ENCODE data around the gene THBS4.
"Not testable (repeated sequence)": the region's sequence is repeated elsewhere in the genome, so short reads cannot be mapped to it uniquely, and the experiment has no call there.

THBS4 gene

DNA sequence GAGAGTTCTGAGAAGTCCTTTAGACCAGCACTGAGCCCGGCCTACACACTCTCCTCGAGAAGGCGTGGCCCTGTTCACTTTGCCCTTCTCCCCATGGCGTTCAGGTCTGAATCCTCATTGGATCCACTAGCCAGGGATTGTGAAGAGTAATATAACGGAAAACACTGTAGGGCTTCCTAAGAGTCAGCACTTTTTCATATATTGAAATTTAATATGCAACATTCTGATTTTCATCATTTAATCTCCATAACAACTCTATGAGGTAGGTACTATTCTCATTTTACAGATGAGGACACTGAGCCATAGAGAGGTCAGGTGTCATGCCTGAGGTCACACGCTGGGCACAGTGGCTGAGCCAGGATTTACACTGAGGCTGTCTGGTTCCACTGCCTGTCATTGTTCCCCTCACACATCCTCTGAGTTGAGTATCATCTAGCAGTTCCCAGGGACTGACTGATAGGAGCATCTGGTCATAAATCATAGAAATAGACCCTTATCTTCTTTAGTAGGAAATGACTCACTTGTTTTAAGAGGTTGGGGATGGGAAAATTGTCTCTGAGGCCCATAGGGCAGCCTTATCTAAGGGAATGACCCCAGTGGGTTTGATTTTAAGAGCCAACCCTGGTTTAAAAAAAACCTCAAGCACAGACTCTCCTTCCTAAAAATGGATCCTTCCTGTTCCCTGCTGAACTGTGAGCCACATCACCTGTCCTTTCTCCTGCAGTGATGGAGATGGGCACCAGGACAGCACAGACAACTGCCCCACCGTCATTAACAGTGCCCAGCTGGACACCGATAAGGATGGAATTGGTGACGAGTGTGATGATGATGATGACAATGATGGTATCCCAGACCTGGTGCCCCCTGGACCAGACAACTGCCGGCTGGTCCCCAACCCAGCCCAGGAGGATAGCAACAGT lies 41.2 kb downstream of the THBS4 start:
- DNase-seq (ENCODE audit: low read depth): no peak

DNA sequence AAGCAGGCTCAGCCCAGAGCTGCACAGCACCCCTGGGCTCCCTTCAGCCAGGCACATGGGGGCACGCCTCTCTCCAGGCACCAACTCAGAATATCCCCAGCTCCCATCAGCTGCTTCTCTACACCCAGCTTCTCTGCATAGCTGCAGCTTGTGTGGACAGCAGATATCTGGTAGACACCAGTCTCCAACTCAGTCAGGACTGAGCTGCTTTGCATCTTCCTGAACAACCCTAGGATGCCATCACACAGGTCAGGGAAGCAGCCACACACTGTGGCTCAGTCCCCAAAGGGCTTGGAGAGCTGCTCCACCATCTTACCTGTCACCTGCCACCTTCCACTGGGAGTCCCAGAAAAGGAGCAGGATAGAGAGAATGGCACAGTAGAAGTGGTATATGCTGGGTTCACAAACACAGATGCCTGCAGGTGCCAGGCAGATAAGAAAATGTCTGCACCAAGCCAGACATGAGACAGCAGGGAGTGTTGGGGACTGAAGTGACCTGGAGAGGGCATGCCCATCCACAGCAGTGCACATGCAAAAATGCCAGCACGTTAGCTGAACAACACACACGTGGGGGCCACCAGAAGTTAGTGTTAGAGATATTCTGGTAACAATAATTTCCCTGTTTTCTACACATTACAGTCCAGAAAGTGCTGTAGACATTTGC lies 42.0 kb downstream of the THBS4 start:
- DNase-seq (ENCODE audit: low read depth): no peak

DNA sequence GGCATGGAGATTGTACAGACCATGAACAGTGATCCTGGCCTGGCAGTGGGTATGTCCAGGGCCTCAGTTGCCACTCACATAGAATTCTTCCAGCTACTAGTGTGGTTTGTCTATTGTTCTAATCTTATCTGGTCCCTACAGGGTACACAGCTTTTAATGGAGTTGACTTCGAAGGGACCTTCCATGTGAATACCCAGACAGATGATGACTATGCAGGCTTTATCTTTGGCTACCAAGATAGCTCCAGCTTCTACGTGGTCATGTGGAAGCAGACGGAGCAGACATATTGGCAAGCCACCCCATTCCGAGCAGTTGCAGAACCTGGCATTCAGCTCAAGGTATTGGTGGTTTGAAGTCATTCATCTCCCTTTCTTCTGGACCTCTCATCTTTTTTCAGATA lies 43.8 kb downstream of the THBS4 start:
- no peak for DNase-seq (ENCODE audit: low read depth)

DNA sequence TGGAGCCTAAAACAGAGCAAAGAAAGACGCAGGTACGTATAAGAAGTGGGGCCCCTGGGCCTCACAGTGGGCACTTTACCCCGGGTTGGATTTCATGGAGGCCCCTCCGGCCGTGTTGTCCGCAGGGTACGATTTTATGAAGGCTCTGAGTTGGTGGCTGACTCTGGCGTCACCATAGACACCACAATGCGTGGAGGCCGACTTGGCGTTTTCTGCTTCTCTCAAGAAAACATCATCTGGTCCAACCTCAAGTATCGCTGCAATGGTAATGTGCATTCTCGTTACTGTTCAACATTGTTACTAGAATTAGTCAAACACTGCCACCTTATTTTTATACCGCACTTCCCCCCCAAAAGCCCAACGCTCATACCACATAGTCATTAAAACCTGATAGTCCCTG lies 47.1 kb downstream of the THBS4 start:
- DNase-seq (ENCODE audit: low read depth): no peak

DNA sequence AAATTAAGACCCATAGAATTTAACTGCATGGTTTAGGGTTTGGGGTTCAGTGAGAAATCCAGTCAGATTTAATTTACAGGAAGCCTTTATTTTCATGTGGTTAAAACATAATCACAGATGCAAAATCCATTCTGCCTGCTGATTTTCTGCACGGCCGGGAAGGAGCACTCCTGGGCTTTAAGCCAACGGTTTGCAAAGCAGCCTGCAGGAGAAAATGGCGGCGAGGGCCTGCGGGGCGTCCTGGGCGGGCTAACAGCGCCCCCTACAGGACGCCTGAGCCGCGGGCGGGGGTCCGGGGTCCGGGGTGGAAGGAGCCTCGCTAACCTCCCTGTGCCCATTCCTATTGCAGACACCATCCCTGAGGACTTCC lies 47.6 kb downstream of the THBS4 start:
- DNase-seq (ENCODE audit: low read depth): no peak

DNA sequence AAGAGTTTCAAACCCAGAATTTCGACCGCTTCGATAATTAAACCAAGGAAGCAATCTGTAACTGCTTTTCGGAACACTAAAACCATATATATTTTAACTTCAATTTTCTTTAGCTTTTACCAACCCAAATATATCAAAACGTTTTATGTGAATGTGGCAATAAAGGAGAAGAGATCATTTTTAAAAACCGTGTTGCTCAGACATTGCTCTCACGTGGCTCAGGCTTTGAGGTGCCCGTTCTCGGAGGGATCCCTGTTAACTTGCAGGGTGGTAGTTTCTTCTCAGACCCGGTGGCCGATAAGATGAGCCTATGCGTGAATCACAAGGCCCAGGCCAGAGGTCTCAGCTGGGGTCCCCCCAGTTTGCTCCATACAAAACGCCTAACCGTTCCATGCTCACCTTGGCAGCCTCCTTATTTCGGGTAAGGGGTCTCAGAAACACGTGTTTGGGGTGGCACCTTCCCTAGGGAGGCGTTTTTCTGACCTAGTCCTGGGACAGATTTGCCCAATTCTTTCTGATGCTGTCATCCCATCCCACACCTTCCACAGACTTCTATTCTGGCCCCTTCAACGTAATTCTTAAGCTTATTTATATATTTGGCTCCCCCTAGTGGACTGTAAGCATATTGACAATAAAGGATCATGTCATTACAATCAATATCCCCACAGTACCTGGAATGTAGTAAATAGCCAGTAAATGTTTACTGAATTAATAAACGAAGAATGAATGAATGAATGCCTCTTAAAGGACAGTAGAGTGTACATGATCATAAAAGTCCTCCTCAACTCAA lies 48.1 kb downstream of the THBS4 start:
- DNase-seq (ENCODE audit: low read depth): no peak

DNA sequence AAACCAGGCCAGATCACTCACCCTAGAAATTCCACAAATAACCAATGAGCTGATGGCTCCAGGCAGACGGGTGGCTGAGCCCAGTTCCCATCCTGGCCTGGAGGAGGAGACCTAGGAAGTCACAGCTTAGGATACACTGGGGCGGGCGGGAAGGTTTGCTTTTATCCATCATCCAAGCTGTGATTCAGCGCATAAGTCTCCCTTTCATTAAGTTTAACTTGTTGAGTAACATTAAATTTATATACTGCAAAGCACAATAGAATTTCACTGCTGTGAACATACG lies 55.7 kb downstream of the THBS4 start:
- no peak for DNase-seq (ENCODE audit: low read depth)

DNA sequence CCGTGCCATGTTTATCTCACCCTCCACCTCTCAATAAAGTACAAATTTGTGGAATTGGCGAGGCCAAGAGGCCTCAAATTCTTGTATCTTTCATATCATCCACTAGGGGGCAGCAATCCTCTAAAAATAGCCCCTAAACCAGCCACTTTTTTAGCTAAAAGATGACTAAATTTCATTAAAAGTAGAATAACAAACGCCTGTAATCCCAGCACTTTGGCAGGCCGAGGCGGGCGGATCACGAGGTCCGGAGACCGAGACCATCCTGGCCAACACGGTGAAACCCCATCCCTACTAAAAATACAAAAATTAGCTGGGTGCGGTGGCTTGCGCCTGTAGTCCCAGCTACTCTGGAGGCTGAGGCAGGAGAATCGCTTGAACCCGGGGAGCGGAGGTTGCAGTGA lies 56.6 kb downstream of the THBS4 start:
- DNase-seq (ENCODE audit: low read depth): not testable (repeated sequence)

DNA sequence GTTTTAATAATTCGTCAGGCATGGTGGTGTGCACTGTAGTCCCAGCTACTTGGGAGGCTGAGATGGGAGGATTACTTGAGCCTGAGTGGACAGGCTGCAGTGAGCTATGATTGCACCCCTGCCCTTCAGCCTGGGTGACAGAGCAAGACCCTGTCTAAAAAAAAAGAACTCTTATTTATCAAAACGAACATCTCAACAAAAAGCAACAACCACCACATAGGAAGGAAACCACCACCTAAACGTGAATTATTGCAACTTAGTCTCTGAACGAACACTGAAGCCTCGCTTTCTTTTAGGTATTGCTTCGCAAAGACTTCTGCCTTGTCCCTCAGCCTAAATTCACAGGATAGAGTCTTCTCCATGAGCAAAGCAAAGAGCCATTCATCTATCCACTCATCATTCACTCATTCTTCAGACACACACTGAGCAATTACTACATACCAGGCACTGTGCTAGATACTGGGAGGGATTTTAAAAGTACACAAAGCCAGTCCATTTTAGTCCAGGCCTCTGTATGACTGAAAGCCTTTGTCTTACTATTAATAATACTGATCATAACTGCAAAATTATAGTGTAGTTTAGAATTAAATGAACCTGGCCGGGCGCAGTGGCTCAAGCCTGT lies 57.4 kb downstream of the THBS4 start:
- no peak for DNase-seq (ENCODE audit: low read depth)

DNA sequence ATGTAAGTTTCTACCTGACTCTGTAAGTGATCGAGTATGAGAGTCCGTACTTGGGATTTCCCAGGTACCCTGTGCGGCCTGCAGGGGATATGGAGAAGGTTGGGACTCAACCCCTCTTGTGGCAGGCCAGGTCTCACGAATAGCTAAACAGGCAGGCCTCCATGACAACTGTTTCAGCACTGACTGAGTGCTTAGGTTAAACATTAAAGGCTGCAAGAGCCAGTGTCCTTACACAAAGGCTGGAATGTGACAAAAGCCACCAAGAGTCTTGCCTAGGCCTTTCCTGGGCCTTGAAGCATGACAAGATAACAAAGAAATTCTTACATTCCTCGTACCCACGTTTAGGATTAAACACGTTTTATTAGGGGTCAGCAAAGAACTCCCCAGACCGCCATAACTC lies 58.6 kb downstream of the THBS4 start:
- DNase-seq (ENCODE audit: low read depth): no peak

DNA sequence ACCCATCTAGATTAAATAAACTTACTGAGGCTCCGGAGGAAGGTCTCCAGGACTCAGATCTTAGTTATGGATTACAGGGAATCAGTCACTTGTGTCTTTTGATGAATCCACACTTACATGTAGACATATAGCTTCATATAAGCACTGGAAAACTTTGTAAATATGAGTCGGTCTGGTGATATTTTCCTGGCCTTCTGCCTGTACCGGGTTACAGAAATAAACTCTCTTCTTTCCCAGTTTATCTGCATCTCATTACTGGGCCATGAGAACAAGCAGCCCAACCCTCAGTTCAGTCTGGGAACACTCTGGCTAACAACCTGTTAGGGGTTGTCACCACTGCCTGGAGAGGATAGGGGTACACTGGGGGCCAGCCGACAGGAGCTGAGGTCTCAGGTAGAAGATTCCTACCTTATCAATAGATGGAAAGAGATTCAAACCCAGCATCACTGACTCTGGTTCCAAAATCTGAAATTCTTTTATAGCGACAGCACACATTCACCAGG lies 59.1 kb downstream of the THBS4 start:
- DNase-seq (ENCODE audit: low read depth): no peak

DNA sequence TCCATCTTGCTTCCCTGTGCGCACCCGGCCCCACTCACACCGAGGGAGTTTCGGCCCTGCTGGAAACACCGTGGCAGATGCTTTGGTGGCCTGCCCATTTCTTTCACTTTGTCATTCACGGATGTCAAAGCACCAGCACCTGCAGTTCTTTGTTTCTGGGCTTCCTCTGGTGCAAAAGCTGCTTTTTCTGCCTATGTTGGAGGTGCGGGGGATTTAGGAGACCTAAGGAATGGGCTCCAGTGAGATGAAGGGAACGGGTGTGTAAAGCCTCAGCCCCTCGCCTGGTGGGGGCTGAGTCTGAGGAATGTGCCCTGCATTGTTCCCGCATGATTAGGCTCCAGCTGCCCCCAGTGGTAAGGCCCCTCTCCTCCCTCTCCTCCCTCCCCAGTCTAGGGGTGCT lies 62.3 kb downstream of the THBS4 start:
- no peak for DNase-seq (ENCODE audit: low read depth)

DNA sequence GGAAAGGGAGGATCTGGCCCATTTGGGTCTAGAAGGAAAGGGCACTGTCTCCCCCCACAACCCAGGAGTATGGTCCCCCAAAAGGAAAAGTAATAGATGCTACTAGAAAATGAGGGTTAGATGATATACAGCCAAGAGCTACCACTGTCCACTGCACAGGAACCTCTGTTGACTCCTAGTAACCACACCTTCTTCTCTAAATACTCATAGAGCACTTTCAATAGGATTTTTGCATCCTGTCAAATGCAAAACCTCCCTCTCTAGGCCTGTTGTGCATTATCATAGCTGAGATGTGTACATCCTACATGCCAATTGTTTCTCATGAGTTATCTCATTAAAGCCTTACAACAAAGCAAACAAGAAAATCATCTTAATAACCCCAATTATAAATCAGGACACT lies 66.8 kb downstream of the THBS4 start:
- DNase-seq (ENCODE audit: low read depth): no peak

DNA sequence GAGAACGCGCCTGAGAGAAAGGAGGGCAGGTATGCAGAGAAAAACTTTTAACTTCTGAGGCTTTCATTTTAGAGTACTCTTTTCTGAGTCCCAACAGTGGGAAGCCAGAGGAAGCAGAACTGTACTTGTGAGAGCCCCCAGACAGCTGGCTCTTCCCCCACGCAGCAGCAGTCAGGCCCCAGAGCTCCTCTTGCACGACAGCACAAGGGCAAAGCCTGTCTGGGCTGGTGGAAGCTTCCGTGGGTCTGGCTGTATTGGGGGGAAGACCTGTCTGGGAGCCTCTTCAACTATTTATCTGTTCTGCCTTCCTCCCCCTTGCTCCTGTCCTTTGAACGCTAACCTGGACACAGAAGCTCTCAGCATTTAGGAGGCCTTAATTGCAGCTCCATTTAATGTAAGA lies 68.2 kb downstream of the THBS4 start:
- no peak for DNase-seq (ENCODE audit: low read depth)

DNA sequence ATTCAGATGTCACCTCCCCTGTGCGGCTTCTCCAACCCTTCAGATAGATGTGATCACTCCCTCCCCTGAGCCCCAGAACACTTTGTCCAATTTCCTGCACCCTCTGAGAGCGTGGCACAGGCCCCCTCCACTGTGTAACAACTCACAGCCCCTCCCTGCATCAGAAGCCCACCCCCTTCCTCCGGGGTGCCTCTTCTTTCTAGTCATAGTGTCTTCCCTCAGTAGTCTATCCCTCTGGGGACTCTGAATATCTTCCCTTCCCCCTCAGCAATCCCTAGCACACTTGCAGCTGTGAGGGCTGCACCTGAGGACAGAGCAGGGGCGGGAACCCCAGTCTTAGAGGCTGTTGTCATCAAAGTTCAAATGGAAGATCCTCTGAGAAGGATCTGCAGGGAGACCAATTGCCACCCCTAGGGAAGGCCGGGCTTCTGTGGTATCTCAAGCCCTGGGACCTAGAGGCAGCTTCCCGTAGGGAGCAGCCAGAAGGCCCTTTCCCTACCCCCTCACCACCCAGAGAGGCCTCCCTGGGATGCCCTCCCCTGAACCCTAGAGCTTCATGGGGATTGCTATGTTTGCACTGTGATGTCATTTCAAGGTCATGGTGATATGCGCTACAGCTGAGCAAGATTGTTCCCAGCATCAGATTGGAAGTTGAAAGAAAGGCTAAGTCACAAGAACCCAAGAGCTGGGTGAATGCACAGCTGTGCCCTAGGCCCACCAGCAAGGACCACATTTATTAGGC lies 70.7 kb downstream of the THBS4 start:
- no peak for DNase-seq (ENCODE audit: low read depth)

DNA sequence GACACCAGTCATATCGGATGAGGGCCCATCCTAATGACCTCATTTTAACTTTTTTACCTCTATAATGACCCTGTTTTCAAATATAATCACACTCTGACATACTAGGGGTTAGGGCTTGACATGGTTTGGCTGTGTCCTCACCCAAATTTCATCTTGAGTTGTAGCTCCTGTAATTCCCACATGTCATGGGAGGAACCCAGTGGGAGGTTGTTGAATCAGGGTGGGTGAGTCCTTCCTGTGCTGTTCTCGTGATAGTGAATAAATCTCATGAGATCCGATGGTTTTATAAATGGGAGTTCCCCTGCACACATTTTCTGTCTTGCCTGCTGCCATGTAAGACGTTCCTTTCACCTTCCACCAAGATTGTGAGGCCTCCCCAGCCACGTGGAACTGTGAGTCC lies 71.8 kb downstream of the THBS4 start:
- no peak for DNase-seq (ENCODE audit: low read depth)

DNA sequence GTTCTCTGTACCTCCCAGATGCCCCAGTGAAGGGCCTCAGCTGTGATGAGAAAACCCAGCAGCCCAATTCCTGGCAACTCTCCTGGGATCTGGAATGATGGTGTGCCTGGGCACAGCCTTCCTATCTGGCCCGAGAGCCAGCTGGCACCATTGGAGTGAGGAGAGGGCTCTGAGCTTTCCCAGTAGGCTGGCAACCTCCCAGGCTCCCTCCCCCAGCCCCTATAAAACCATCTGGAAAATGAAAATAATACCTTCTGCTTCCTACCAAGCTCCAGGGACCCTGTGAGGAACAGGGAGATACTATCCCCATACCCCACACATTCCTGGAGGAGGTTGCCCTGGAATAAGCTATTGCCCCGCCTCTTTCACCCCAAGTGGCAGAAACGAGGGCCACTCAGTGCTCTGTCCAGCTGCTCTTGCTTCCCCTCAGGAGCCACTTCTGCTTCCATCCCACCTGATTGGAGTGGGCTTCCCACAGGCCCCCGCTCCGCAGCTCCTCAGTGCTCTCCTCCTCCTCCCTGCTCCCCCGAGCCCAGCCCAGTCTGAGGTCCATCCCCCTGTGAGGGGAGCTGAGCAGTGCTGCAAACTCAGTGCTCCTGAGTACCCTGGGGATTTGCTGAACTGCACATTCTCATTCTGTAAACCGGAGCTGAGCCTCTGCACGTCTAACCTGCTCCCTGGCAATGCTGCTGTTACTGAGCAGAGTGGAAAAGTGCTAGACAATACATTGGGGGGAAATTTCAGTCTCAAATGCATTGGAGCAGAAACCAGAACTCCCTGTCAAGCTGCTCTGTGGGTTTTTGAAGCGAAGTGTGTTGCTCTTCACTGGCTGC lies 74.7 kb downstream of the THBS4 start:
- no peak for DNase-seq (ENCODE audit: low read depth)

DNA sequence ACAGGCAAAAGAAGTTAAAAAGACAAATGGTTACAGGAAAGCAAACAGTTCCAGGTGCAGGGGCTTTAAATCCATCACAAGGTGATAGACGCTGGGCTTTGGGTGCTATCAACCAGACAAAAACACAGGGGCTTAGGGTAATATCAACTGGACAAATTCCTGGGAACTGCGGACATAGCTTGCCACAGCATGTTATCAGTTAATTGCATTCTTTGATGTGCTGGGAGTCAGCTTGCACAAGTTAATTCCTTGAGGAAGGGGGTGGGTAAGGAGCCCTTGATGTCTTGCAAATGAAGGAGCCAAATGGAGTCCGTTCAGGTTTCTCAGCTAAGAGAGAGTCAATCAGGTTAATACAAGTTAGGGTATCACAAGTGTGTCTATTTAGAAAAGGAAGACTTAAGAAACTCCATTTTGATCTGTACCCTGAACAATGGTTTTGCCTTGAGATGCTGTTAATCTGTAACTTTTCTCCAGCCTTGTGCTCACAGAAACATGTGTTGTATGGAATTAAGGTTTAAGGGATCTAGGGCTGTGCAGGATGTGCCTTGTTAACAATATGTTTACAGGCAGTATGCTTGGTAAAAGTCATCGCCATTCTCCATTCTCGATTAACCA lies 76.3 kb downstream of the THBS4 start:
- DNase-seq (ENCODE audit: low read depth): not testable (repeated sequence)

DNA sequence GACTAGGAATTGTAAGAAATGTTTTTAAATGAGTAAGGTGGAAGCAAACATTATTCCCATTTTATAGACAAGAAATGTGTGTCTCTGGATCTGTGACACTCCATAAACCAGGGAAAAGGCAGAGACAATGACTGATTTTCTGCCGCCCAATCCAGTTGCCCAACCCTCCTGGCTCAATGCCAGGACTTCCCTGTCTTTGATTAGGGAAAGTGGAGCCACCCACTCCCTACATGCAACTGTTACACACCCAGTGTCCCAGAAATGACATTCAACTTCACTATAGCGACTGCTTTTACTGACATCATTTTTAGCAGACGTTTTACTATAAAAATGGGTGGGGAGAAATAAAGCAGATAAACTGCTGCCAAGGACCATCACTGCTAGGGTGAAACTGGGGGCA lies 79.7 kb downstream of the THBS4 start:
- no peak for DNase-seq (ENCODE audit: low read depth)

DNA sequence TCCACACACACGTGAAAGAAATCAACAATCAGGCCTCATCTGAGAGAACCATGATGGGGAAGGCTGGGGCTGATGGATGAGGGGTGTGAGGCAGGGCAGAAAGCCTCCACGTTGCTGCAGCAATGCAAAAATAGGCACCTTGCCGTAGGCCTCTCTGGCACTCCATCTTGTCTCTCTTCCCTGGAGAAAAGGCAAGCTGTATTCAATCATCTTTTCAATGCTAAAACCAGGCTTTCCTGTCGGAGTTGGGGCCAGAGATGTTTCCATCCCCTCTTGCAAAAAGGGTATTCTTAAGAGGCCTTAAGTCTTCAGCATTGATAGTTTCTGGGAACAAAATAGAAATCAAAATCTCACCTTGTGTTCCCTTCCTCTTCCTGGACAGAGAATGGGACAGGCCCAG lies 80.9 kb downstream of the THBS4 start:
- no peak for DNase-seq (ENCODE audit: low read depth)

Measured in stimulated activated CD8-positive, alpha-beta memory T cell treated with anti-CD3 and anti-CD28 coated beads, Interleukin-15, amount 100 ng/mL, for 1 hour (primary cell).